Activated CD4-positive, alpha-beta T cell treated with anti-CD3 and anti-CD28 coated beads, Interleukin-2, amount 50 U/mL, for 48 hours (primary cell): ENCODE results near the gene CSRP2.

Source experiments
- DNase-seq, 2 experiments: peaks; one replicate each; pipeline ENCODE4 v3.0.0-alpha.2; 2020

CSRP2 gene

DNA sequence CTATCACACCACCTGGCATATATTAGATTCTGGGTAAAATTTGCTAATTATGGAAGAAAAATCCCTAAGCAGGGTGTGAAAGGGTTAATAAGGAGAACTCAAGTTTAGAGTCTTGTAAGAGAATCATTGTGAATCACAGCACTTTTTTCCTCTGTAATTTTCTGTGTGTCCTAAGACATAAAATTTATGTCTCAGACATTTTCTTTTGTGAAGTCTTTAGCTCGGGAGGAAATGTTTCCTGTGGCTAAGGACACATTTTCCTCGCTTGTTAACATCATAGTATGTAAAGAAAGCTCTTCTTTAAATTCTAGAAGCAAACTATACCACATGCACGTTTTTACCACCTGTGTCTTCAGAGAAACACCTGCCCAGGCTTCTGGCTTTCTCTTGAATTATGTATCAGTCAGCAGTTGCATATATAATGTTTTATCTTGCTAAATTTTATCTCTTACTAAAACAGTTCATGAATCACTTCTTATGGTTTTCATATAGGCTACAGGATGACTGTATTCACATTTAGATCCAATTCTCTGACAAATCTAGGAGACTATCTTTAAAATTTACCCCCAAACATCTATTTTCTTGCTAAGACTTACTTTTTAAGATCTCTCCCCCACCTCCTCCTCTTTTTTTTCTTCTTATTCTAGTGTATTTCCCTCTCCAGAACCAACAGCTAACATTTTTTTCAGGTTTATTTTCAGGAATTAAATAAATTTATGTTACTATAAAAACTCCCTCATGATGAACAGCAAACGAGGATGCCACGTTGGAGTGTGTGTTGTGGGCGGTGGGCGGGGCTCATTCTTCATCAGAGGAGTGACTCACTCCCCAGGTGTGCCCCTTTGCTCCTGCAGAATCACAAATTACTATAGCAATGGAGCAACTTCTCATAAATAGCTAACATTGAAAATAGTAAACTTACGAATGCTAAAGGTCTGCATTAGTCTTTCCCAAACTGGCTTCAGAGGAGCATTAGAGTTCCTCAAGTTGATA, 11.6 kb upstream of the CSRP2 start:
- DNase-seq: peak; percentile 50 to 56

DNA sequence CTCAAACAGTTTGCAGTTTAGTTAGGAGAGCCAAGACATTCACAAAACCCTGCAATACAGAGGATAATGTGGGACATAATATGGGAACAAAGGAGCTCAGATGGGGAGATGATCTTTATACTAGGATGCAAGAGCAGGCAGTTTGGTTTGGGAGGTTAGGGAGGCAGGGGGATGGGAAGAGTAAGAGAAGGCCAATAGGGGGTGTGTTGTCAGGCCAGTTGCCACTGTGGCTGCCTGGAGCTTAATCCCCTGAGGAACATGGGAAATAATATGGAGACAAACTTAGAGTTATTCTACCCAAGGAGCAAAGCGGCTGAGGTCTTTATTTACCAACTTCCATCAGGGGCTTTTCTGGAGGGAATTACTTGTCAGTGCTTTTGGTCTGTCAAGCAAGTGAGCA, 10.0 kb upstream of the CSRP2 start:
- no peak for DNase-seq

- DNase-seq: no peak
Measured at GRCh38 chr12:76883811-76884210, 5.0 kb upstream of the CSRP2 start.

DNA sequence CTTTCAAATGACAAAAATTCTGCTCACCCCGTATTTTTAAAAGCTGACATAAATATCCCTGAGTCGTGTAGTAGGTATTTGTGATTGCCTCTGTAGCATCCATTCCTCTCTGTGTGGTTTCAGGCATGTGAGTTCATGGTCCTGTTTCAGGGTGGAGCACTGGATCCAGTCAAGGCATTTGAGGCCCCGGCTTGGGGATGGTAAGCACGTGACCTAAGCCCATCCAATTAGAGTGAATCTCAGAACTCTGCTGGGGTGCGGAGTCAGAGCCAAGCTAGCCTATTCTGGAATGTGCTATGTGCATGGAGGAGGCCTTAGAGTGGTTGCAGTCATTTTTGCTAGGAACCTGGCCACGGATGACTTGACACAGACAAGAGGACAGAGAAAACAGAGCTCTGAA, 4.3 kb upstream of the CSRP2 start:
- DNase-seq: no peak

GRCh38 chr12:76882367-76882766, 3.5 kb upstream of the CSRP2 start:
- DNase-seq: no peak

DNA sequence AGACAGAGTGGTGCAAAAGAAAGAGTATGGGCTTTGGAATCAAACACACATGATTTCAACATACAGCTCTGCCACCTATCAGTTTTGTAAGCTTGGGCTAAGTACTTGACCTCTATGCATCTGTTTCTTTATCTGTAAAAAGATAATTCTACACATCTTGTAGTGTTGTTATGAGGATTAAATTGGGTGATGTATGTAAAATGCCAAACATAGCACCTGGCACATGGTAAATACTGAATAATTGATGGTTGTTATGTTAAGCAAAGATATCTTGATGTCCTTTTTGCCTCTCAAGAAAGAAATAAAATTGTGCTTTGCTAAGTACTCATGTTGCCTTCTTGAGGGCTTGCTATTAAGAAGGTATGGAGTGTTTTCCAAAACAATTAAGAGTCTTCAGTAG, 2.3 kb upstream of the CSRP2 start:
- DNase-seq: no peak

- DNase-seq: no peak
Measured at GRCh38 chr12:76880519-76881023, 1.8 kb upstream of the CSRP2 start.

- no peak for DNase-seq
Measured at GRCh38 chr12:76879710-76880518, 1.1 kb upstream of the CSRP2 start.

GRCh38 chr12:76878099-76878898, 520 bp downstream of the CSRP2 start:
- DNase-seq: peak; percentile 10

DNA sequence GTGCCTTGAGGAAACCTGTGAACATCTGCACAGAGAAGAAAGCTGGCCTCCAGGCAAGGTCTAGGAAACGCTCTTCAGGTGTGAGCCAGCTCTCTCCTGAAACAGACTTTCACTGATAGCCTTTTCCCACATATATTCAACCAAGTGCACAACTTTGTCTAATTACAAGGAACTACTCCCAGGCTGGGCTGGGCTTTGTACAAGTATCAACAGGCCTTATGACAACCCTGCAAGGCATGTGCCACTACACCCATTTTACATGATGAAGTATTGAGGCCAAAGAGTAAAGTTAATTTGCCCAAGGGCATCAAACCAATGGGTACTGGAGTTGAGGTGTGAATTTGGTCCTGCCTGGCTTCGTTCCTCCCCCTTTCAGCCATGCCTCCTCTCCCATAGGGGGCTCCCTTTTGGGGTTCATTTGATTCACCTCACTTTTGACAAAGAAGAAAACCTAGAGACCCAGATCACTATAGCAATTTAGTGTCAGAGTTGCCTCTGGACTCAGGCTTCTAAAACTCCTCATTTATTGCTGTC, 2.1 kb downstream of the CSRP2 start:
- no peak for DNase-seq

DNA sequence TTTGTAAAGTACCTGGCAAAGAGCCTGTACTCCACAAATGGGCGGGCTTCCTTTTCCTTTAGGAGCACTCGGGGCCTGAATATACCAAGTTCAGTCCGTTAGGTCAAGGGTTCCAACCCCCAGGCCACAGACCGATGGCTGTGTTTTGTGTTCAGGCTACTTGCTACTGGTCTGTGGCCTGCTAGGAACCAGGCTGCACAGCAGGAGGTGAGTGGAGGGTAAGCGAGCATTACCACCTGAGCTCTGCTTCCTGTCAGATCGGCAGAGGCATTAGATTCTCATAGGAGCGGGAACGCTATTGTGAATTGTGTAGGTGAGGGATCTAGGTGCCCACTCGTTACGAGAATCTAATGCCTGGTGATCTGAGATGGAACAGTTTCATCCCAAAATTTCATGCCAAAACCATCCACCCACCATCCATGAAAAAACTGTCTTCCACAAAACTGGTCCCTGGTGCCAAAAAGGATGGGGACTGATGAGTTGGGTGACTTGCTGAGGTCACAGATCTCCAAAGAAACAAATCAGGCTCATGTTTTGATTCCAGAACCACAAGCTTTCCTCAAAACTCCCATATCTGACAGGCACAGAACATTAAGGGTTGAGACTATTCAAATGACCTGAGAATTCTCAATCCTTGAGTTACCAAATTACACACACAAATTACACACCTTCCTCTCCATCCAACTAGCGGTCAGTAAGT, 4.2 kb downstream of the CSRP2 start:
- no peak for DNase-seq

DNA sequence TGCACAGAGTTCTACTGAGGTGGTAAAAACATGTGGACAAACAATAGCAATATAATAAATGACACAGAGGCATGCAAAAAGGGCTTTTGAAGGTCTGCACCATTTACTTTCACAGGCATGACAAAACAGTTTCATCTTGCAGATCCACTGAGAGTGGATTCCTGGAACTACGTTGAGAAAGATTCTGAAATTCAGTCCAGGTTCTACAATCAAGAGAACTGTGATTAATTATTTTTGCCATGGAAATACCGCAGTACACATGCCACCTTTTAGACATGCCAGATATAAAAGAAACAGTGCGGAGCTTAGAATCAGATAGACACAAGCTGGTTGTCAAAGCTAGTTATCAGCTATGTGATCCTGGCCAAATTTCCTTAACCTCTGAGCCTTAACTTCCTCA, 4.8 kb downstream of the CSRP2 start:
- no peak for DNase-seq

GRCh38 chr12:76872415-76872814, 6.4 kb downstream of the CSRP2 start:
- DNase-seq: no peak

DNA sequence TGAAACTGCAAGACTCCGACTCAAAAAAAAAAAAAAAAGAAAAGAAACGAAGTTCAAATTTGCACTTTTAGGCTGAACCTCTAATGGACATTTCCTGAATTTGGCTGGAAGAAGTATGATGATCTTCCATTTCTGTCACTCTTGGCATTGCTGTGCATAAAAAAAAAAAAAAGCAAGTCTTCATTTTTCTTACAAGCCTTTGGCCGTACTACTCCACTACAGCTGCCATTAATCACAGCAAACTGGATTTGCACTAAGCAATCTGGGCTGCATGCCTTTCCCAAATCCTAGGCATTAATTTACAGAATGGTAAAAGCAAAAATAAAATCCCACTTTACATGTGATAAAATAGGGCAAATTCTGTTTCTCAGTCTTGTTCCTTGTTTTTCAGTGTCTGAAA, 7.1 kb downstream of the CSRP2 start:
- DNase-seq: no peak

DNA sequence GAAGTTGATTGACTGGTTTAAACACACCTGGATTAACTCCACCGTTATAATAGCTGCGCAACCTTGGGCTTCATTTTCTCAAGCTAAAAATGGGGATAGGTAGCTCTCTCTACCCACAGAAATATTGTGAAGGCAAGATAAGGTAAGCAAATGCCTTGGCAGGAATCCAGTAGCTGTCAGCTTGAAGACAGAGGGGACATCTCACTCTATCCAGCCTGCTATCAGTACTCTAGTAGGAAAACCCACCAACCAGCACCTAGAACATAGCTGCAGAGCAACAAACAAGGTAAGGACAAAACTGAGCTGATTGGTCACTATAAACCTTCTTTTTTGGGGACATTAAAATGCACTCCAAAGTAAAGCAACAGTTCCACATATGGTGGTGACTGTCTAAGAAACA, 7.7 kb downstream of the CSRP2 start:
- DNase-seq: no peak

GRCh38 chr12:76866726-76867125, 12.1 kb downstream of the CSRP2 start:
- no peak for DNase-seq

DNA sequence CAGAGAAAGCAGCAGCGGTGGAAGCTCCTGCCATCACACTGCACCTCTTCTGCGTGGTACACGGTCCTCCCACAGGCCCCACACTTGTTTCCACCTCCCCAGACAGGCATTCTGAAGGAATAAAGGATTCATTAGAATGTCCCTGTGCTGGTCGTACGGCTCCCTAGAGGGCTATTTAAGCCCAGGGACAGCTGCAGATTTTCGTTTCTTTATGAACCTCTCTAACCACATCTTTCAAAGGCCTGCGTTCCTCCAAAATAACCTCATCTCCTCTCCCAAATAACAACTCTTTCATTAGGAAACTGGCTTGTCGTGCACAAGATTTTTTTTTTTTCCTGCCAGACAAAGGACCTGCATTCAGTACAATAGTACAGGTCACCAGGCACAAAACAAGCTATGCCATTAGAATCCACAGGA, 12.7 kb downstream of the CSRP2 start:
- DNase-seq: no peak

DNA sequence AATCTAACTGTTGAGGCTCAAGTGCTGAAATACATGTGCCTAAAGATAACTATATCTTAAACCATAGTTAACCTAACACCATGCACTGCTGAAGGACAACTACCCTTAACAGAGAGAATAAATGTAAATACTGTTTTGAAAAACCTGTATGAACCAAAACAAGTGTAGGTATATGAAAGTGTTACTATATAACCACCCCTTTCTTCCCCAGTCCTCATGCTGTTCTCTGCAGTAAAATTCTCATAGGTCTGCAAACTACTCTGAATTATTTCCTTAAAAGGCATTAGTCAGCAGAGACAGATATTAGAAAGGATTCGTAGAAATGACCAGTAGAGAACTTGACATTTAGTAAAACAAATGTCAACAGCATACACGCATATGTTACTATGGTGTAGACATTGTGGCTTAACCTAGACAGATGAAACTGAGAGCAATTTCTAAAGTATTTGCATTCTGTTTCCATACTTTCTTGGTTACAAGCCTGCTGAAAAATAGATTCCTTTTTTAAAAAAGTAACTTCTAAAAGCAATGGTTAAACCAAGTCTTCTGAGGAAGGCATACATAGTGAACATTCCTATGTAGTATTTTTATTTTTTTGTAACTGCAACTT, 13.9 kb downstream of the CSRP2 start:
- DNase-seq: no peak

DNA sequence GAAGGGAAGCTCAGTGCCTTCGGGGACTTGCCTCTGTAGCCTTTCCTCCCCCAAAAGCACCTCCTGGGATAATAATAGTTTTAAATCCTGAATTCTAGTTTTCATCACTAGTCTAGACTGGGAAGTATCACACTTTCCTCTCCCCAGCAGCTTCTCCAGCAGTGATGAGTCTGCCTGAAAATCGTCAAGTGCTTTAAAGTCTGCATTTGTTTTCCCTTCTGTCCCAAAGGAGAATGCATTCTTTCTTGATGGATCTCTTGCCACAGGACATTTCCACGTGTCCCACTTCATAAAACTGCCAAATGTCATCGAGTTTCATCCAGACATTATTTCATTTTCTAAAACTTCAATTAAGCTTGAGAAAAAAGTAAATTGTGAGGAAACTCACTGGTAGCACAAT, 15.0 kb downstream of the CSRP2 start:
- DNase-seq: no peak

GRCh38 chr12:76863005-76863670, 15.7 kb downstream of the CSRP2 start:
- no peak for DNase-seq

DNA sequence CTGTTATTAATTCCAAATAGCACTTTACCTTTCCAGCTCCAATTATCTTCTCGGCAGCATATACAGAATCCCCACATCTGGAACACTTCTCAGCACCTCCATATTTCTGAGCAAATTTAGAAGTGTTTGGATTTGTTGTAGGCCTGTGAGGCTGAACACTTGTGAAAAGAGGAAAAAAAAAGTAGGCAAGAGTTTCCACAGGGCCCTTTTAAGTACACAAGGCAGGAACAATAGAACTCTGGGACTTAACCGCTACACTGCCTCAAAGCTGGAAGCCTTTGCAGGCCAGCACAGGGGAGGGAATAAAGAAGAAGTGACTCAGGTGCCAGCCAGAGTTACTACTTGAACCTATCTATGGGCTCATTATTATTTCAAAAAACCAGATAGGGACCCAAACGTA, 18.6 kb downstream of the CSRP2 start:
- DNase-seq: no peak
